IMR-90 (cell line): ENCODE results near the gene CTSC. TPM values are rescaled to one million over a fixed set of nuclear protein-coding genes. Genes with fewer than 3 reads are reported as not detected.

Experiments
- ATAC-seq: fragments of 200-7000 bp; cut with Tn5 transposase; 2 replicates; pipeline ENCODE4 v1.9.1; 2020; ENCODE audit warnings: low read depth, mild to moderate bottlenecking, moderate library complexity
- BruUV-seq: library from RNA; stranded (reverse); fragments of 400-500 nt; replicated peaks from 2 replicates; lab custom pipeline; 2021; lab: Mats Ljungman, UMichigan
- CTCF ChIA-PET: fragments of 300-600 bp; formaldehyde crosslinking; extraction: SDS; loops from one replicate; lab custom pipeline; 2021; ENCODE audit warnings: antibody characterized with exemption; lab: Yijun Ruan, JAX
- POLR2A ChIA-PET: fragments of 300-600 bp; sonication (Branson Sonifier 250); formaldehyde crosslinking; loops from one replicate; lab custom pipeline; 2022; ENCODE audit warnings: antibody characterized with exemption; ENCODE audit not compliant: unreplicated experiment; lab: Charles Lee
- DNase-seq: peaks from one replicate; pipeline ENCODE4 v3.0.0; 2013
- H2AFZ ChIP-seq: replicated peaks from 2 replicates; pipeline ENCODE3; 2013; ENCODE audit warnings: low read length, mild to moderate bottlenecking; ENCODE audit not compliant: poor library complexity
- H2AK5ac ChIP-seq: 2 replicates; pipeline ENCODE4 v1.6.1; 2013; ENCODE audit warnings: low read depth, low read length, inconsistent platforms
- H2AK9ac ChIP-seq: replicated peaks from 2 replicates; pipeline ENCODE3; 2013; ENCODE audit warnings: mild to moderate bottlenecking, low read depth, low read length, moderate library complexity; ENCODE audit not compliant: poor library complexity
- H2BK120ac ChIP-seq: 2 replicates; pipeline ENCODE4 v1.6.1; 2013; ENCODE audit warnings: low read depth, low read length, inconsistent platforms
- H2BK15ac ChIP-seq: 3 replicates; pipeline ENCODE4 v1.6.1; 2013; ENCODE audit warnings: low read depth, low read length, inconsistent platforms
- H2BK20ac ChIP-seq: 2 replicates; pipeline ENCODE4 v1.6.1; 2013; ENCODE audit warnings: low read depth, mild to moderate bottlenecking, inconsistent platforms, low read length, moderate library complexity
- H2BK5ac ChIP-seq: 2 replicates; pipeline ENCODE4 v1.6.1; 2013; ENCODE audit warnings: mild to moderate bottlenecking, low read depth, low read length, inconsistent platforms; ENCODE audit not compliant: poor library complexity, severe bottlenecking
- H3K14ac ChIP-seq: replicated peaks from 2 replicates; pipeline ENCODE4 v1.6.1; 2013; ENCODE audit warnings: low read depth, low read length, inconsistent platforms
- H3K18ac ChIP-seq: 2 replicates; pipeline ENCODE4 v1.6.1; 2013; ENCODE audit warnings: low read depth, low read length, control low read depth
- H3K23ac ChIP-seq: 2 replicates; pipeline ENCODE4 v1.6.1; 2013; ENCODE audit warnings: low read depth, low read length, inconsistent platforms
- H3K27ac ChIP-seq: 2 replicates; pipeline ENCODE4 v1.5.1; 2013; ENCODE audit warnings: mild to moderate bottlenecking, control low read depth, low read length; ENCODE audit not compliant: insufficient read depth
- H3K27me3 ChIP-seq: 2 replicates; pipeline ENCODE4 v1.6.1; 2013; ENCODE audit warnings: low read length; ENCODE audit not compliant: control insufficient read depth, insufficient read depth
- H3K36me3 ChIP-seq: 2 replicates; pipeline ENCODE4 v1.6.1; 2013; ENCODE audit warnings: low read length, mixed read lengths; ENCODE audit not compliant: control insufficient read depth, insufficient read depth
- H3K4ac ChIP-seq: 2 replicates; pipeline ENCODE4 v1.6.1; 2013; ENCODE audit warnings: low read depth, low read length, inconsistent platforms
- H3K4me1 ChIP-seq: 2 replicates; pipeline ENCODE4 v1.6.1; 2013; ENCODE audit warnings: low read length, mixed read lengths; ENCODE audit not compliant: control insufficient read depth, insufficient read depth
- H3K4me2 ChIP-seq: 2 replicates; pipeline ENCODE4 v1.6.1; 2013; ENCODE audit warnings: low read depth, mild to moderate bottlenecking, control low read depth, low read length, moderate library complexity
- H3K4me3 ChIP-seq: 2 replicates; pipeline ENCODE4 v1.5.1; 2013; ENCODE audit warnings: low read depth, mild to moderate bottlenecking, control low read depth, low read length, moderate library complexity; ENCODE audit not compliant: insufficient read depth
- H3K56ac ChIP-seq: 2 replicates; pipeline ENCODE4 v1.6.1; 2013; ENCODE audit warnings: low read length, inconsistent platforms; ENCODE audit not compliant: insufficient read depth; ENCODE audit errors: extremely low read depth
- H3K79me1 ChIP-seq, 2 experiments: 2 replicates each; pipeline ENCODE4 v1.6.1; 2013; ENCODE audit warnings: low read length in 2 of 2, inconsistent platforms in 1 of 2, low read depth in 1 of 2
- H3K9ac ChIP-seq: 2 replicates; pipeline ENCODE4 v1.6.1; 2013; ENCODE audit warnings: low read depth, low read length, control low read depth
- H3K9me1 ChIP-seq: 2 replicates; pipeline ENCODE4 v1.6.1; 2013; ENCODE audit warnings: low read length, inconsistent platforms; ENCODE audit not compliant: insufficient read depth
- H3K9me3 ChIP-seq: 2 replicates; pipeline ENCODE4 v1.6.1; 2013; ENCODE audit warnings: low read length; ENCODE audit not compliant: control insufficient read depth, insufficient read depth
- H4K20me1 ChIP-seq: 2 replicates; pipeline ENCODE4 v1.6.1; 2013; ENCODE audit warnings: low read length, inconsistent platforms; ENCODE audit not compliant: insufficient read depth
- H4K5ac ChIP-seq: 2 replicates; pipeline ENCODE4 v1.6.1; 2013; ENCODE audit warnings: mild to moderate bottlenecking, low read depth, low read length, control low read depth
- H4K8ac ChIP-seq, 2 experiments: 2 replicates each; pipeline ENCODE4 v1.6.1; 2013; ENCODE audit warnings: low read depth in 2 of 2, low read length in 2 of 2, control low read depth in 1 of 2, inconsistent platforms in 1 of 2
- H4K91ac ChIP-seq: 2 replicates; pipeline ENCODE4 v1.6.1; 2013; ENCODE audit warnings: low read depth, low read length, inconsistent platforms; ENCODE audit not compliant: insufficient read depth
- MAZ ChIP-seq: IDR thresholded peaks from 2 replicates; pipeline ENCODE4 v1.6.1; 2012; ENCODE audit warnings: low read depth, mild to moderate bottlenecking, low read length, improper control_type of control experiment, moderate library complexity, borderline replicate concordance
- RCOR1 ChIP-seq: IDR thresholded peaks from 2 replicates; pipeline ENCODE4 v1.6.1; 2012; ENCODE audit warnings: mild to moderate bottlenecking, low read length, improper control_type of control experiment; ENCODE audit not compliant: insufficient replicate concordance
- SMC3 ChIP-seq: fragments of 150-350 bp; IDR thresholded peaks from 2 replicates; pipeline ENCODE4 v1.6.1; 2016; ENCODE audit warnings: low read depth, mild to moderate bottlenecking, antibody characterized with exemption, low read length, moderate library complexity
- WGBS, 2 experiments: methylation state at CpG; one replicate each; pipeline versions ENCODE4 v1.1.5 to v1.1.7; 2013; ENCODE audit warnings: missing lambda C conversion rate in 2 of 2; ENCODE audit not compliant: insufficient read length in 1 of 2; ENCODE audit errors: extremely low coverage in 2 of 2; 5-methylcytosine and 5-hydroxymethylcytosine counted together
- dilution Hi-C: fragments of 300-500 bp; cut with HindIII; formaldehyde crosslinking; loops from one replicate; pipeline ENCODE4 v1.14.3; 2018; ENCODE audit warnings: low sequenced_read_pairs; ENCODE audit not compliant: unreplicated experiment
- in situ Hi-C: fragments of 300-500 bp; cut with MboI; formaldehyde crosslinking; loops from 3 replicates; pipeline ENCODE4 v1.14.3; 2019; ENCODE audit warnings: low sequenced_read_pairs, inconsistent platforms, mixed read lengths
- intact Hi-C: fragments of 100-400 bp; cut with micrococcal nuclease; formaldehyde crosslinking; loops from 2 replicates; pipeline ENCODE4 v1.10.0; 2022
- polyA plus RNA-seq, 3 experiments: library from polyadenylated mRNA; depleted of rRNA; stranded (reverse); fragments of >200 nt; gene quantifications; 2 replicates each; pipeline ENCODE4 v1.2.3, GENCODE V29; 2012; ENCODE audit warnings: low replicate concordance in 1 of 3
- total RNA-seq: library from RNA; depleted of rRNA; stranded (reverse); fragments of >200 nt; gene quantifications from 2 replicates; pipeline ENCODE4 v1.2.3, GENCODE V29; 2012
- TF ChIP-seq, protein P1 (sequence below): conservative IDR thresholded peaks from 2 replicates; pipeline ENCODE4 v1.5.1; 2012; ENCODE audit warnings: mild to moderate bottlenecking, low read depth, low read length, improper control_type of control experiment

Gene CTSC
- total and polyA plus RNA-seq, 2 of the 4 experiments (the other 2 are of a cell fraction) = 208 to 299 TPM

DNA sequence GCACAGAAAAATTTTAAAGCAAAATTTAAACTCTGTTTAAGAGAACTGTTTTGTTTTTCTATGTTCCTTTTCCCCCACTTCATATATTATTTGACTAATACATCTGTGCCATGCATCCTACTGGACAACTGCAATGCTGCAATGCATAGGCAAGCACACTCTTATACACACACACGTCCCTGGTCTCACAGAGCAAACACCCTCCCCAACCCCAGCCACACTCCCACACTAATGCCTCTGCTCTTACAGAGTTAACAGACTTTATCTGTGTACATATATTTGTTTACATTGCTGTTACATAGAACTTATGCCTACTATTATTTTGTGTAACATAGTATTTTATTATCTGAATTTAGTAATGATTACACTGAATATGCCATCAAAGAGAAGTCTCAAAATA lies 25.5 kb upstream of the CTSC start:
- POLR2A ChIA-PET = no interaction called here
- CTCF ChIA-PET = no interaction called here
- no CpG with 5 or more reads among the region's 1 CpG for WGBS, 2 experiments

More for the DNA sequence above, 25.5 kb upstream of the CTSC start:
- H3K4me1 ChIP-seq = peaks cover 6% of the 10 kb centered on the region
- peak overlapping the region; percentile 22; the same call in 1 of the 2 replicates for H3K4ac ChIP-seq
- no peak overlapping the region for H3K56ac ChIP-seq
- DNase-seq = no peak
- no TSS peak for BruUV-seq
- H3K18ac ChIP-seq = peak overlapping the region; percentile 9; the same call in 1 of the 2 replicates
- no peak overlapping the region for H4K5ac ChIP-seq
- H3K23ac ChIP-seq = no peak overlapping the region
- H2AK9ac ChIP-seq = no peak overlapping the region
- no peak overlapping the region for H3K4me3 ChIP-seq
- no peak overlapping the region; the same call in 1 of the 2 replicates for H3K4me2 ChIP-seq
- H3K27me3 ChIP-seq = no peaks in the 10 kb centered on the region
- H3K36me3 ChIP-seq = no peaks in the 10 kb centered on the region
- ATAC-seq = peak; percentile 21; the same call in 1 of the 2 replicates
- no peaks in the 10 kb centered on the region for H4K20me1 ChIP-seq
- no peak overlapping the region for H3K14ac ChIP-seq
- no peaks in the 10 kb centered on the region for H3K79me1 ChIP-seq
- no peak overlapping the region for H2BK20ac ChIP-seq
- intact Hi-C loops = no loop called here
- H3K27ac ChIP-seq = no peak overlapping the region
- H2AK5ac ChIP-seq = no peak overlapping the region
- H2BK5ac ChIP-seq = no peak overlapping the region
- in situ Hi-C loops = no loop called here
- no peak overlapping the region for H2BK15ac ChIP-seq
- no peak overlapping the region for H2AFZ ChIP-seq
- TF ChIP-seq RCOR1 = no peak
- TF ChIP-seq, protein P1, sequence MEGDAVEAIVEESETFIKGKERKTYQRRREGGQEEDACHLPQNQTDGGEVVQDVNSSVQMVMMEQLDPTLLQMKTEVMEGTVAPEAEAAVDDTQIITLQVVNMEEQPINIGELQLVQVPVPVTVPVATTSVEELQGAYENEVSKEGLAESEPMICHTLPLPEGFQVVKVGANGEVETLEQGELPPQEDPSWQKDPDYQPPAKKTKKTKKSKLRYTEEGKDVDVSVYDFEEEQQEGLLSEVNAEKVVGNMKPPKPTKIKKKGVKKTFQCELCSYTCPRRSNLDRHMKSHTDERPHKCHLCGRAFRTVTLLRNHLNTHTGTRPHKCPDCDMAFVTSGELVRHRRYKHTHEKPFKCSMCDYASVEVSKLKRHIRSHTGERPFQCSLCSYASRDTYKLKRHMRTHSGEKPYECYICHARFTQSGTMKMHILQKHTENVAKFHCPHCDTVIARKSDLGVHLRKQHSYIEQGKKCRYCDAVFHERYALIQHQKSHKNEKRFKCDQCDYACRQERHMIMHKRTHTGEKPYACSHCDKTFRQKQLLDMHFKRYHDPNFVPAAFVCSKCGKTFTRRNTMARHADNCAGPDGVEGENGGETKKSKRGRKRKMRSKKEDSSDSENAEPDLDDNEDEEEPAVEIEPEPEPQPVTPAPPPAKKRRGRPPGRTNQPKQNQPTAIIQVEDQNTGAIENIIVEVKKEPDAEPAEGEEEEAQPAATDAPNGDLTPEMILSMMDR = no peak
- TF ChIP-seq SMC3 = no peak
- no peak for TF ChIP-seq MAZ
- peaks cover 2% of the 10 kb centered on the region; the same call in 1 of the 2 replicates for H3K9me1 ChIP-seq
- no peak overlapping the region for H3K9ac ChIP-seq
- H3K9me3 ChIP-seq = no peaks in the 10 kb centered on the region
- H2BK120ac ChIP-seq = no peak overlapping the region
- dilution Hi-C loops = no loop called here
- H4K8ac ChIP-seq = no peak overlapping the region
- no peak overlapping the region for H4K91ac ChIP-seq
